MM.1S (cell line): Measurements from ENCODE around the gene GYG2.

Experiments used
- DNase-seq: peaks from one replicate; pipeline ENCODE4 v3.0.0-alpha.2; 2015
- H2AFZ ChIP-seq: fragments of 300-600 bp; sonication (generic); 2 replicates; pipeline ENCODE4 v1.6.0; 2016; ENCODE audit warnings: antibody characterized with exemption, low read length
- H3F3A ChIP-seq: fragments of 300-600 bp; sonication (generic); 2 replicates; pipeline ENCODE4 v1.6.1; 2016; ENCODE audit warnings: mild to moderate bottlenecking, antibody characterized with exemption, low read length, moderate library complexity, mixed read lengths; ENCODE audit not compliant: insufficient read depth
- H3K27ac ChIP-seq: fragments of 300-600 bp; sonication (generic); 2 replicates; pipeline ENCODE4 v1.5.1; 2016; ENCODE audit warnings: mild to moderate bottlenecking, low read length
- H3K27me3 ChIP-seq: fragments of 300-600 bp; sonication (generic); replicated peaks from 2 replicates; pipeline ENCODE4 v1.6.0; 2016; ENCODE audit warnings: low read length; ENCODE audit not compliant: insufficient read depth
- H3K36me3 ChIP-seq: fragments of 300-600 bp; sonication (generic); replicated peaks from 2 replicates; pipeline ENCODE4 v1.6.1; 2016; ENCODE audit warnings: mild to moderate bottlenecking, low read length, mixed read lengths; ENCODE audit not compliant: insufficient read depth
- H3K4me1 ChIP-seq: fragments of 300-600 bp; sonication (generic); 2 replicates; pipeline ENCODE4 v1.6.1; 2016; ENCODE audit warnings: low read length, mixed read lengths
- H3K4me2 ChIP-seq: fragments of 300-600 bp; sonication (generic); 2 replicates; pipeline ENCODE4 v1.6.0; 2016; ENCODE audit warnings: low read depth, low read length
- H3K4me3 ChIP-seq: fragments of 300-600 bp; sonication (generic); 2 replicates; pipeline ENCODE4 v1.5.1; 2016; ENCODE audit warnings: low read length, mixed read lengths
- H3K79me2 ChIP-seq: fragments of 300-600 bp; sonication (generic); 2 replicates; pipeline ENCODE4 v1.6.1; 2016; ENCODE audit warnings: mixed run types, low read length, mixed read lengths
- H3K9ac ChIP-seq: fragments of 300-600 bp; sonication (generic); 2 replicates; pipeline ENCODE4 v1.6.1; 2016; ENCODE audit warnings: low read length, mixed read lengths
- H3K9me2 ChIP-seq: fragments of 300-600 bp; sonication (generic); replicated peaks from 2 replicates; pipeline ENCODE4 v1.6.1; 2016; ENCODE audit warnings: mild to moderate bottlenecking, low read length, mixed read lengths; ENCODE audit not compliant: insufficient read depth
- H3K9me3 ChIP-seq: fragments of 300-600 bp; sonication (generic); replicated peaks from 2 replicates; pipeline ENCODE4 v1.6.1; 2016; ENCODE audit warnings: mild to moderate bottlenecking, low read length, mixed read lengths; ENCODE audit not compliant: insufficient read depth
- H4K20me1 ChIP-seq: fragments of 300-600 bp; sonication (generic); 2 replicates; pipeline ENCODE4 v1.6.1; 2016; ENCODE audit warnings: mild to moderate bottlenecking, low read length, moderate library complexity, mixed read lengths; ENCODE audit not compliant: insufficient read depth
- EZH2 ChIP-seq: fragments of 300-600 bp; sonication (generic); optimal IDR thresholded peaks from 2 replicates; pipeline ENCODE3; 2017; ENCODE audit warnings: low read depth, mild to moderate bottlenecking, antibody characterized with exemption, low read length, mixed read lengths
- EZH2phosphoT487 ChIP-seq: fragments of 300-600 bp; sonication (generic); IDR thresholded peaks from 2 replicates; pipeline ENCODE4 v1.6.1; 2018; ENCODE audit warnings: antibody characterized with exemption, low read length
- TF ChIP-seq, protein P1 (sequence below): fragments of 300-600 bp; sonication (generic); IDR thresholded peaks from 2 replicates; pipeline ENCODE4 v1.5.1; 2016; ENCODE audit warnings: antibody characterized with exemption, low read length, mixed read lengths

GYG2 gene

DNA sequence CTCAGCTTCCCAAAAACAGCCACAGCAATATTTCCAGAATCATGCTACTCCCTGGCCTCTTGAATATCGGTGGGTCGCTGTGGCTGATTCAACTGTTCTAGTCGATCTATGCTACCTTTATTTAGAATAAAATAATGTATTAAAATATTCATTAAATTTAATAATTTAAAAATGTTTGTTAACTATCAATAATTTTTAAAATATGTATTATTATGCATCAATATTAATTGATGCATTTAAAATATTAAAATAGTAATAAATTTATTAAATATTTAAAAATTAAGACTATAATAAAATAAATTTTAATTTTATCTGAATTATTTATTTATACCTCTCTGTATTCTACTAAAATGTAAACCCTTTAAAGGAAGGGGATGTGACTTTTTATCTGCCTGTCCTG is 81.4 kb downstream of the GYG2 start:
- Histone ChIP-seq H3K9ac (no peak overlapping the region), H3K9me3 (no peaks in the 10 kb centered on the region), H3F3A (no peaks in the 10 kb centered on the region), H2AFZ (no peak overlapping the region), H3K4me2 (no peak overlapping the region), H3K9me2 (no peaks in the 10 kb centered on the region), H3K4me1 (no peaks in the 10 kb centered on the region), H3K27ac (no peak overlapping the region), H4K20me1 (no peaks in the 10 kb centered on the region), H3K36me3 (no peaks in the 10 kb centered on the region), H3K27me3 (no peaks in the 10 kb centered on the region), H3K4me3 (no peak overlapping the region), H3K79me2 (no peaks in the 10 kb centered on the region)
- TF ChIP-seq EZH2phosphoT487 (no peak), EZH2 (no peak)
- TF ChIP-seq, protein P1, sequence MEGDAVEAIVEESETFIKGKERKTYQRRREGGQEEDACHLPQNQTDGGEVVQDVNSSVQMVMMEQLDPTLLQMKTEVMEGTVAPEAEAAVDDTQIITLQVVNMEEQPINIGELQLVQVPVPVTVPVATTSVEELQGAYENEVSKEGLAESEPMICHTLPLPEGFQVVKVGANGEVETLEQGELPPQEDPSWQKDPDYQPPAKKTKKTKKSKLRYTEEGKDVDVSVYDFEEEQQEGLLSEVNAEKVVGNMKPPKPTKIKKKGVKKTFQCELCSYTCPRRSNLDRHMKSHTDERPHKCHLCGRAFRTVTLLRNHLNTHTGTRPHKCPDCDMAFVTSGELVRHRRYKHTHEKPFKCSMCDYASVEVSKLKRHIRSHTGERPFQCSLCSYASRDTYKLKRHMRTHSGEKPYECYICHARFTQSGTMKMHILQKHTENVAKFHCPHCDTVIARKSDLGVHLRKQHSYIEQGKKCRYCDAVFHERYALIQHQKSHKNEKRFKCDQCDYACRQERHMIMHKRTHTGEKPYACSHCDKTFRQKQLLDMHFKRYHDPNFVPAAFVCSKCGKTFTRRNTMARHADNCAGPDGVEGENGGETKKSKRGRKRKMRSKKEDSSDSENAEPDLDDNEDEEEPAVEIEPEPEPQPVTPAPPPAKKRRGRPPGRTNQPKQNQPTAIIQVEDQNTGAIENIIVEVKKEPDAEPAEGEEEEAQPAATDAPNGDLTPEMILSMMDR: no peak
- no peak for DNase-seq

DNA sequence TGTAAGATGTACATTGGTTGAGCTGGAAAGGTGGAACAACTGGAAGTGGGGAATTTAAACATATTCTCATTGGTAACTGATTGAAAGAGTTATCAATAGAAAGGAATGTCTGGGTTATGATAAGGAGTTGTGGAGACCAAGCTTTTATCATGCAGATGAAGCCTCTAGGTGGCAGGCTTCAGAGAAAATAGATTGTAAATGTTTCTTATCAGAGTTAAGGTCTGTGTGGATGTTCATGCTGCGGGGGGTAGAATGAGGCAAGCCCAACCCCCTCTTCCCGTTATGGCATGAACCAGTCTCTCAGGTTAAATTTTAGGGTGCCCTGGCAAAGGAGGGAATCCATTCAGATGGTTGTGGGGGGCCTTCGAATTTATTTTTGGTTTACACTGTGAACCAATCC is 84.4 kb downstream of the GYG2 start:
- no peaks in the 10 kb centered on the region for H3K4me1 ChIP-seq
- no peaks in the 10 kb centered on the region for H4K20me1 ChIP-seq
- no peak overlapping the region for H2AFZ ChIP-seq
- no peaks in the 10 kb centered on the region for H3K27me3 ChIP-seq
- H3K4me2 ChIP-seq: no peak overlapping the region
- no peak for DNase-seq
- H3K27ac ChIP-seq: no peak overlapping the region
- no peaks in the 10 kb centered on the region for H3K9me2 ChIP-seq
- H3K36me3 ChIP-seq: no peaks in the 10 kb centered on the region
- TF ChIP-seq, protein P1: no peak
- TF ChIP-seq EZH2: no peak
- no peak for TF ChIP-seq EZH2phosphoT487
- no peaks in the 10 kb centered on the region for H3K79me2 ChIP-seq
- H3K9me3 ChIP-seq: no peaks in the 10 kb centered on the region
- H3K4me3 ChIP-seq: no peak overlapping the region
- H3F3A ChIP-seq: no peaks in the 10 kb centered on the region
- H3K9ac ChIP-seq: no peak overlapping the region

DNA sequence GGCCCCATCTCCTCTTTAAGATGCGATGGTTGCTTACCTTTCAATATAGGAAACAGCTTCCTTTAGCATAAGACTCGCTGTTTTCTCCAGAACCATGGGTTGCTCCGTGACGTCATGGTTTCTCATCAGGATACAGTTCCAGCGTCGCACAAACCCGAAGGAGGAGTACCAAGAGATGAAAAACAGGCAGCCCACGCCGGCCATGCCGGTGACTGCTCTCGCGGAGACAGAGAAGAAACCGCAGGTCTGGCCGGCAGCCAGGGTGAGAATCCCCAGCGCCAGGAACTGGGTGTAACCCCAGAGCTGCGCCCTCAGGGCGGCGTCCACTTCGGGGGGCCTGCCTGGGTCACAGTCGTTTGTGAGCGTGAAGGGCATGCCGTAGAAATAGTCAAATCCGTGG is 89.0 kb downstream of the GYG2 start:
- Histone ChIP-seq H3K9ac (no peak overlapping the region), H3K9me2 (no peaks in the 10 kb centered on the region), H3K4me2 (no peak overlapping the region), H2AFZ (no peak overlapping the region), H3K4me1 (no peaks in the 10 kb centered on the region), H3K27me3 (no peaks in the 10 kb centered on the region), H3K4me3 (no peak overlapping the region), H4K20me1 (no peaks in the 10 kb centered on the region), H3K36me3 (no peaks in the 10 kb centered on the region), H3K27ac (no peak overlapping the region), H3K79me2 (no peaks in the 10 kb centered on the region), H3K9me3 (no peaks in the 10 kb centered on the region), H3F3A (no peaks in the 10 kb centered on the region)
- TF ChIP-seq EZH2 (no peak), EZH2phosphoT487 (no peak)
- TF ChIP-seq, protein P1: no peak
- no peak for DNase-seq
